DND-41 (cell line): ENCODE data around the gene TEKT1.

ENCODE experiments used
- ATAC-seq: fragments of 200-7000 bp; cut with Tn5 transposase; 3 replicates; pipeline ENCODE4 v1.9.1; 2021; ENCODE audit warnings: low read depth; ENCODE audit not compliant: insufficient read depth
- DNase-seq: peaks from one replicate; pipeline ENCODE4 v3.0.0-alpha.2; 2020
- H2AFZ ChIP-seq: 2 replicates; pipeline ENCODE4 v1.6.0; 2012; ENCODE audit warnings: low read depth, low read length
- H3K27ac ChIP-seq: 2 replicates; pipeline ENCODE4 v1.5.1; 2012; ENCODE audit warnings: low read length, inconsistent platforms
- H3K27me3 ChIP-seq: fragments of 200-600 bp; sonication (generic); 2 replicates; pipeline ENCODE4 v1.6.0; 2012; ENCODE audit warnings: low read length, mild to moderate bottlenecking, inconsistent platforms; ENCODE audit not compliant: insufficient read depth, poor library complexity
- H3K36me3 ChIP-seq: 2 replicates; pipeline ENCODE4 v1.5.1; 2012; ENCODE audit warnings: low read length, inconsistent platforms; ENCODE audit not compliant: insufficient read depth
- H3K4me1 ChIP-seq: 2 replicates; pipeline ENCODE4 v1.5.1; 2012; ENCODE audit warnings: mild to moderate bottlenecking, low read length; ENCODE audit not compliant: insufficient read depth
- H3K4me2 ChIP-seq: 2 replicates; pipeline ENCODE4 v1.6.0; 2012; ENCODE audit warnings: mild to moderate bottlenecking, moderate library complexity, low read length, inconsistent platforms; ENCODE audit not compliant: insufficient read depth
- H3K4me3 ChIP-seq, 2 experiments: fragments of 200-600 bp in 1 of 2; shearing (Covaris generic) in 1 of 2; 2 replicates each; pipeline ENCODE4 v1.5.1; 2012 to 2016; ENCODE audit warnings: inconsistent platforms in 2 of 2, low read length in 2 of 2, mild to moderate bottlenecking in 2 of 2, low read depth in 1 of 2, moderate library complexity in 1 of 2
- H3K79me2 ChIP-seq: 2 replicates; pipeline ENCODE4 v1.6.0; 2012; ENCODE audit warnings: low read length, inconsistent platforms; ENCODE audit not compliant: insufficient read depth
- H3K9ac ChIP-seq: 2 replicates; pipeline ENCODE4 v1.6.0; 2012; ENCODE audit warnings: low read depth, mild to moderate bottlenecking, inconsistent platforms, low read length, moderate library complexity
- H3K9me3 ChIP-seq: 2 replicates; pipeline ENCODE4 v1.5.1; 2012; ENCODE audit warnings: low read length, moderate library complexity, mild to moderate bottlenecking, inconsistent platforms; ENCODE audit not compliant: insufficient read depth, severe bottlenecking
- H4K20me1 ChIP-seq: 2 replicates; pipeline ENCODE4 v1.6.0; 2012; ENCODE audit warnings: low read length; ENCODE audit not compliant: insufficient read depth
- EZH2 ChIP-seq: IDR thresholded peaks from 3 replicates; pipeline ENCODE4 v1.6.1; 2012; ENCODE audit warnings: borderline replicate concordance, low read depth, mild to moderate bottlenecking, moderate library complexity, low read length, inconsistent platforms; ENCODE audit not compliant: severe bottlenecking
- TF ChIP-seq, protein P1 (sequence below): IDR thresholded peaks from 2 replicates; pipeline ENCODE4 v1.5.1; 2012; ENCODE audit warnings: borderline replicate concordance, low read length, moderate library complexity, mild to moderate bottlenecking; ENCODE audit not compliant: poor library complexity, severe bottlenecking; ENCODE audit errors: extremely low read depth

The TEKT1 gene

DNA sequence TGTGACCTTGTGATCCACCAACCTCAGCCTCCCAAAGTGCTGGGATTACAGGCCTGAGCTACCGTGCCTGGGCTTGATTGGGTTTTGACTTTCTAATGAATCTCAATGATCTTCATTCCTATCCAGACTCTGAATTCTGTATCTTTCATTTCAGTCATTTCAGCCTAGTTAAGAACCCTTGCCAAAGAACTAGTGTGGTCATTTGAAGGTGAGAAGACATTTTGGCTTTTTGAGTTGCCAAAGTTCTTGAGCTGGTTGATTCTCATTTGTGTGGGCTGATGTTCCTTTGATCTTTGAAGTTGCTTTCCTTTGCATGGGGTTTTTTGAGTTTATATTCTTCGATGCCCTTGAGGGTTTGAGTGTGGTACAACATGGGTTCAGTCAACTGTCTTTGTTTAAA, 30.6 kb upstream of the TEKT1 start:
- no peak overlapping the region for H3K4me2 ChIP-seq
- DNase-seq (no peak), ATAC-seq (no peak; the same call in 2 of the 3 replicates)
- H3K9me3 ChIP-seq = no peaks in the 10 kb centered on the region
- H3K4me1 ChIP-seq = peaks cover 24% of the 10 kb centered on the region
- no peak overlapping the region for H3K4me3 ChIP-seq
- H2AFZ ChIP-seq = no peak overlapping the region
- no peaks in the 10 kb centered on the region for H3K27me3 ChIP-seq
- H3K79me2 ChIP-seq = peaks cover 66% of the 10 kb centered on the region
- H3K27ac ChIP-seq = no peak overlapping the region
- peaks cover 5% of the 10 kb centered on the region for H4K20me1 ChIP-seq
- H3K9ac ChIP-seq = no peak overlapping the region
- peaks cover 9% of the 10 kb centered on the region for H3K36me3 ChIP-seq
- TF ChIP-seq EZH2 = no peak
- TF ChIP-seq, protein P1, sequence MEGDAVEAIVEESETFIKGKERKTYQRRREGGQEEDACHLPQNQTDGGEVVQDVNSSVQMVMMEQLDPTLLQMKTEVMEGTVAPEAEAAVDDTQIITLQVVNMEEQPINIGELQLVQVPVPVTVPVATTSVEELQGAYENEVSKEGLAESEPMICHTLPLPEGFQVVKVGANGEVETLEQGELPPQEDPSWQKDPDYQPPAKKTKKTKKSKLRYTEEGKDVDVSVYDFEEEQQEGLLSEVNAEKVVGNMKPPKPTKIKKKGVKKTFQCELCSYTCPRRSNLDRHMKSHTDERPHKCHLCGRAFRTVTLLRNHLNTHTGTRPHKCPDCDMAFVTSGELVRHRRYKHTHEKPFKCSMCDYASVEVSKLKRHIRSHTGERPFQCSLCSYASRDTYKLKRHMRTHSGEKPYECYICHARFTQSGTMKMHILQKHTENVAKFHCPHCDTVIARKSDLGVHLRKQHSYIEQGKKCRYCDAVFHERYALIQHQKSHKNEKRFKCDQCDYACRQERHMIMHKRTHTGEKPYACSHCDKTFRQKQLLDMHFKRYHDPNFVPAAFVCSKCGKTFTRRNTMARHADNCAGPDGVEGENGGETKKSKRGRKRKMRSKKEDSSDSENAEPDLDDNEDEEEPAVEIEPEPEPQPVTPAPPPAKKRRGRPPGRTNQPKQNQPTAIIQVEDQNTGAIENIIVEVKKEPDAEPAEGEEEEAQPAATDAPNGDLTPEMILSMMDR = no peak

DNA sequence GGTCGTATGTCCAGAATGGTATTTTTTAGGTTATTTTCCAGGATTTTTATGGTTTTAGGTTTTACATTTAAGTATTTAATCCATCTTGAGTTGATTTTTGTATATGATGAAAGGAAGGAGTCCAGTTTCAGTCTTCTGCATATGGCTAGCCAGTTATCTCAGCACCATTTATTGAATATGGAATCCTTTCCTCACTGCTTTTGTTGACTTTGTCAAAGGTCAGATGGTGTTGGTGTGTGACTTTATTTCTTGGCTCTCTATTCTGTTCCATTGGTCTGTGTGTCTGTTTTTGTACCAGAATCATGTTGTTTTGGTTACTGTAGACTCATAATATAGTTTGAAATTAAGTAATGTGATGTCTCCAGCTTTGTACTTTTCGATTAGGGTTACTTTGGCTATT, 26.4 kb upstream of the TEKT1 start:
- H2AFZ ChIP-seq = no peak overlapping the region
- H3K9me3 ChIP-seq = no peaks in the 10 kb centered on the region
- ATAC-seq (no peak), DNase-seq (no peak)
- H3K4me3 ChIP-seq = no peak overlapping the region
- H3K79me2 ChIP-seq = peaks cover 85% of the 10 kb centered on the region
- peak overlapping the region; percentile 81; the same call in 1 of the 2 replicates for H3K4me2 ChIP-seq
- H4K20me1 ChIP-seq = peaks cover 5% of the 10 kb centered on the region
- H3K9ac ChIP-seq = no peak overlapping the region
- no peak for TF ChIP-seq EZH2
- TF ChIP-seq, protein P1 = no peak
- no peaks in the 10 kb centered on the region for H3K27me3 ChIP-seq
- no peak overlapping the region for H3K27ac ChIP-seq
- H3K36me3 ChIP-seq = peaks cover 9% of the 10 kb centered on the region; the same call in 1 of the 2 replicates
- peaks cover 58% of the 10 kb centered on the region for H3K4me1 ChIP-seq

DNA sequence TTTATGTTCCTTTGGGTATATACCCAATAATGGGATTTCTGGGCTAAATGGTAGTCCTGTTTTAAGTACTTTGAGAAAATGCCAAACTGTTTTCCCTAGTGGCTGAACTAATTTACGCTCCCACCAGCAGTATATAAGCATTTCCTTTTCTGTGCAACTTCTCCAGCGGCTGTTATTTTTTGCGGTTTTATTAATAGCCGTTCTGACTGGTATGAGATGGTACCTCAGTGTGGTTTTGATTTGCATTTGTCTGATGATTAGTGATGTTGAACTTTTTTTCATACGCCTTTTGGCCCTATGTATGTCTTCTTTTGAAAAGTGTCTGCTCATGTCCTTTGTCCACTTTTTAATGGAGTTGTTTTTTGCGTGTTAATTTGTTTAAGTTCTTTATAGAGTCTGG, 25.8 kb upstream of the TEKT1 start:
- Histone ChIP-seq H3K79me2 (peaks cover 80% of the 10 kb centered on the region), H3K27me3 (no peaks in the 10 kb centered on the region), H3K4me2 (peak overlapping the region; percentile 81; the same call in 1 of the 2 replicates)

More for the DNA sequence above, 25.8 kb upstream of the TEKT1 start:
- Histone ChIP-seq H3K9ac (no peak overlapping the region), H2AFZ (no peak overlapping the region), H3K4me1 (peaks cover 52% of the 10 kb centered on the region), H4K20me1 (no peaks in the 10 kb centered on the region), H3K9me3 (no peaks in the 10 kb centered on the region), H3K4me3 (no peak overlapping the region), H3K27ac (no peak overlapping the region), H3K36me3 (peaks cover 6% of the 10 kb centered on the region; the same call in 1 of the 2 replicates)
- TF ChIP-seq, protein P1 = no peak
- no peak for TF ChIP-seq EZH2
- ATAC-seq (no peak), DNase-seq (no peak)
